ENCODE measurements around the gene LYG1. TPM values are rescaled to one million over a fixed set of nuclear protein-coding genes. Genes with fewer than 3 reads are reported as not detected.
"Not testable (repeated sequence)": the region's sequence is repeated elsewhere in the genome, so short reads cannot be mapped to it uniquely, and the experiment has no call there.

Gene LYG1
- total RNA-seq: 1 to 10 TPM in 2 of 4 donors, under 1 TPM in 2; 0.29 to 3.0 (median 1.1) TPM

GRCh38 chr2:99301097-99301496, at the start of gene LYG1:
Gene LYG1, minus strand, starts transcription at chr2:99301197. Its CDS starts 5,527 bp downstream, at chr2:99295670.
- H3K4me1 ChIP-seq; DNase-seq; H3K4me3 ChIP-seq; intact Hi-C loops (cut with DNase I; ENCODE audit: low total_unique reads); H3K27me3 ChIP-seq; H3K9me3 ChIP-seq; H3K27ac ChIP-seq; H3K36me3 ChIP-seq: not testable (repeated sequence)

- DNase-seq: no peak
- Histone ChIP-seq H3K36me3 (no peaks in the 10 kb centered on the region), H3K4me3 (no peak overlapping the region), H3K9me3 (no peaks in the 10 kb centered on the region), H3K27me3 (no peaks in the 10 kb centered on the region), H3K4me1 (no peaks in the 10 kb centered on the region), H3K27ac (no peak overlapping the region)
- intact Hi-C loops (cut with DNase I; ENCODE audit: low total_unique reads): no loop called here
- TF ChIP-seq POLR2A (IDR thresholded peaks at IDR 0.05) (no peak), CTCF (IDR thresholded peaks at IDR 0.05) (no peak)
Measured at GRCh38 chr2:99350194-99350593, 49.2 kb upstream of the LYG1 start.

DNA sequence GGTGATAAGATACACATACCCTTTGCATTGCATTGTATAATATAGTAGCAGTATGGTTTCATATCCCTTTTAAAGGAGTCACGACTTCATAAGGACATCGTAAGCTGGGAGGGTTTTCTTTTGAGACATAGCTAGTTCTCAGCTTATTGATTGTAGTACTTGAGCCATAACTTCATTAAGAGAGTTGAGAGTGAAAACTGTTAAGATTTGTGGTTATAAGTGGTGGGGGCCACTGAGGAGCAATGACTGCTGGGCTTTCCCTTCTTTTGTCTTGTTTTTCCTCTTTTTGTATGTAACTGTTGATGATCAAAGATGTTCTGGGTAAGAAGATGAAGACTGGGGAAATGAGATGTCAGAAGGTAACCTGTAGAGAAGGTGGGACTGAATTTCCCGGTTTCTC, 47.2 kb upstream of the LYG1 start:
- no peak for TF ChIP-seq CTCF (IDR thresholded peaks at IDR 0.05)
- no peak for TF ChIP-seq POLR2A (IDR thresholded peaks at IDR 0.05)
- H3K27me3 ChIP-seq: no peaks in the 10 kb centered on the region
- no peak overlapping the region for H3K4me3 ChIP-seq
- no peak overlapping the region for H3K27ac ChIP-seq
- DNase-seq: no peak
- intact Hi-C loops (cut with DNase I; ENCODE audit: low total_unique reads): no loop called here
- no peaks in the 10 kb centered on the region for H3K9me3 ChIP-seq
- no peaks in the 10 kb centered on the region for H3K36me3 ChIP-seq
- H3K4me1 ChIP-seq: no peaks in the 10 kb centered on the region

DNA sequence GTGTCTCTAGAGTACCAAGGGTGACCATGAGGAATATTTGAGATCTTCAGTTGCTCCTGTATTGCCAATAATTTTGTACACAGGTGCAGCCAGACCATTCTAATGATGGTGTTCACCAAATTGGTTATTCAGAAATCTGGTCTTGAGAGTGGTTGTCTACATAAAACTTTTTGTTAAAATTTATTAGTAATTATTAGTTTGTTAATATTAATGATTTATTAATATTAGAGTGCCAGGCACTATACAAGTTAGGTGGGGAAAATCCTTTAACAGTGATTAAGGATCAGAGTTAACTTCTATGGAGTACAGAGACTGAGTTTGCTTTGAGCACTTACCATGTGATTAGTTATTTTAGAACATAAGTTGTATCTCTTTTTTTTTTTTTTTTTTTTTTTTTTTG, 45.2 kb upstream of the LYG1 start:
- no peaks in the 10 kb centered on the region for H3K36me3 ChIP-seq
- intact Hi-C loops (cut with DNase I; ENCODE audit: low total_unique reads): no loop called here
- H3K4me3 ChIP-seq: no peak overlapping the region
- TF ChIP-seq POLR2A (IDR thresholded peaks at IDR 0.05): no peak
- DNase-seq: no peak
- H3K27ac ChIP-seq: no peak overlapping the region
- no peaks in the 10 kb centered on the region for H3K9me3 ChIP-seq
- H3K4me1 ChIP-seq: no peaks in the 10 kb centered on the region
- H3K27me3 ChIP-seq: no peaks in the 10 kb centered on the region

GRCh38 chr2:99345446-99345845, 44.4 kb upstream of the LYG1 start:
- H3K4me1 ChIP-seq: not testable (repeated sequence)

GRCh38 chr2:99342536-99342935, 41.5 kb upstream of the LYG1 start:
- H3K9me3 ChIP-seq: no peaks in the 10 kb centered on the region
- DNase-seq: no peak
- intact Hi-C loops (cut with DNase I; ENCODE audit: low total_unique reads): no loop called here
- no peak overlapping the region for H3K4me3 ChIP-seq
- H3K36me3 ChIP-seq: no peaks in the 10 kb centered on the region
- TF ChIP-seq POLR2A (IDR thresholded peaks at IDR 0.05) (no peak), CTCF (IDR thresholded peaks at IDR 0.05) (no peak)
- peaks cover 0 to 6% of the 10 kb centered on the region in 2 donors for H3K4me1 ChIP-seq
- no peaks in the 10 kb centered on the region for H3K27me3 ChIP-seq
- H3K27ac ChIP-seq: no peak overlapping the region

More at GRCh38 chr2:99345446-99345845, 44.4 kb upstream of the LYG1 start:
- H3K27ac ChIP-seq; intact Hi-C loops (cut with DNase I; ENCODE audit: low total_unique reads); DNase-seq; H3K4me3 ChIP-seq; H3K9me3 ChIP-seq; H3K36me3 ChIP-seq; H3K27me3 ChIP-seq: not testable (repeated sequence)

GRCh38 chr2:99340669-99341236, 39.8 kb upstream of the LYG1 start:
- Histone ChIP-seq H3K36me3 (no peaks in the 10 kb centered on the region), H3K4me3 (no peak overlapping the region), H3K4me1 (peaks cover 0 to 6% of the 10 kb centered on the region in 2 donors), H3K9me3 (no peaks in the 10 kb centered on the region), H3K27me3 (no peaks in the 10 kb centered on the region), H3K27ac (no peak overlapping the region)
- intact Hi-C loops (cut with DNase I; ENCODE audit: low total_unique reads): no loop called here
- TF ChIP-seq POLR2A (IDR thresholded peaks at IDR 0.05) (no peak), CTCF (IDR thresholded peaks at IDR 0.05) (no peak)
- DNase-seq: no peak

Data from uterus (tissue), 4 donors.